Osteocyte (in vitro differentiated cells): ENCODE data around the gene KIF1C. TPM values are rescaled to one million over a fixed set of nuclear protein-coding genes. Genes with fewer than 3 reads are reported as not detected.
"Not testable (repeated sequence)": the region's sequence is repeated elsewhere in the genome, so short reads cannot be mapped to it uniquely, and the experiment has no call there.

Experiments used
- DNase-seq: peaks from one replicate; pipeline ENCODE4 v3.0.0; 2021; ENCODE audit warnings: mixed read lengths; ENCODE audit not compliant: unreplicated experiment; ENCODE audit errors: extremely low spot score
- H3K27ac Mint-ChIP-seq: one replicate; pipeline ENCODE4 v1.8.0; 2021; ENCODE audit warnings: mild to moderate bottlenecking, mixed read lengths; ENCODE audit not compliant: unreplicated experiment
- H3K27me3 Mint-ChIP-seq: one replicate; pipeline ENCODE4 v1.8.0; 2021; ENCODE audit warnings: mixed read lengths; ENCODE audit not compliant: unreplicated experiment
- H3K36me3 Mint-ChIP-seq: one replicate; pipeline ENCODE4 v1.8.0; 2021; ENCODE audit warnings: mixed read lengths; ENCODE audit not compliant: unreplicated experiment
- H3K4me1 Mint-ChIP-seq: one replicate; pipeline ENCODE4 v1.8.0; 2021; ENCODE audit warnings: mixed read lengths; ENCODE audit not compliant: unreplicated experiment
- H3K4me3 Mint-ChIP-seq: one replicate; pipeline ENCODE4 v1.8.0; 2021; ENCODE audit warnings: mild to moderate bottlenecking, moderate library complexity, mixed read lengths; ENCODE audit not compliant: unreplicated experiment
- H3K9me3 Mint-ChIP-seq: one replicate; pipeline ENCODE4 v1.8.0; 2021; ENCODE audit warnings: mixed read lengths; ENCODE audit not compliant: unreplicated experiment
- total RNA-seq: library from RNA; stranded (reverse); gene quantifications from 2 replicates; pipeline ENCODE4 v1.2.1, GENCODE V29; 2021
- TF ChIP-seq, protein P1 (sequence below): fragments of 200-600 bp; sonication (generic); IDR thresholded peaks from 2 replicates; pipeline ENCODE4 v1.5.0; 2021; ENCODE audit warnings: antibody characterized with exemption, mild to moderate bottlenecking, moderate library complexity

KIF1C gene
- total RNA-seq, 1 donor from 2014 or later: 123 TPM

DNA sequence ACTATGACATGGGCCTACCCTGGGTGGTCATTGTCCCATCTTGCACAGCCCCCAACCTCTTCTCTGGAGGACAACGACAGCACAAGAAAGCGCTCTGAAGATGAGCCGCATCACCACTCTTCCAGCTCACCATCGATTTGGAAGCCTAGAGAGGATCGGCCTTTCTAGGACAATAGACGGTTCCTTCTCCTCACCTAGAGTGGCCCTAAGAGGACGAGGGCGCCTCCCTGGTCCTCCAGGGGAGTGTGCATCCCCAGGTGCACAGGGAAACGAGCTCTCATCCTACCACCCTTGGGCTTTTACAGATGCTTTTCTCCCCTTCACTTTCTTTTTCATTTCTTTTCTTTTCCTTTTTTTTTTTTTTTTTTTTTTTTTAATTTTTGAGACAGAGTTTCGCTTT lies 57.8 kb downstream of the KIF1C start:
- H3K36me3 Mint-ChIP-seq: no peaks in the 10 kb centered on the region
- peaks cover 16% of the 10 kb centered on the region for H3K27me3 Mint-ChIP-seq
- TF ChIP-seq, protein P1, sequence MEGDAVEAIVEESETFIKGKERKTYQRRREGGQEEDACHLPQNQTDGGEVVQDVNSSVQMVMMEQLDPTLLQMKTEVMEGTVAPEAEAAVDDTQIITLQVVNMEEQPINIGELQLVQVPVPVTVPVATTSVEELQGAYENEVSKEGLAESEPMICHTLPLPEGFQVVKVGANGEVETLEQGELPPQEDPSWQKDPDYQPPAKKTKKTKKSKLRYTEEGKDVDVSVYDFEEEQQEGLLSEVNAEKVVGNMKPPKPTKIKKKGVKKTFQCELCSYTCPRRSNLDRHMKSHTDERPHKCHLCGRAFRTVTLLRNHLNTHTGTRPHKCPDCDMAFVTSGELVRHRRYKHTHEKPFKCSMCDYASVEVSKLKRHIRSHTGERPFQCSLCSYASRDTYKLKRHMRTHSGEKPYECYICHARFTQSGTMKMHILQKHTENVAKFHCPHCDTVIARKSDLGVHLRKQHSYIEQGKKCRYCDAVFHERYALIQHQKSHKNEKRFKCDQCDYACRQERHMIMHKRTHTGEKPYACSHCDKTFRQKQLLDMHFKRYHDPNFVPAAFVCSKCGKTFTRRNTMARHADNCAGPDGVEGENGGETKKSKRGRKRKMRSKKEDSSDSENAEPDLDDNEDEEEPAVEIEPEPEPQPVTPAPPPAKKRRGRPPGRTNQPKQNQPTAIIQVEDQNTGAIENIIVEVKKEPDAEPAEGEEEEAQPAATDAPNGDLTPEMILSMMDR: no peak
- no peak for DNase-seq
- no peaks in the 10 kb centered on the region for H3K4me1 Mint-ChIP-seq
- no peak overlapping the region for H3K4me3 Mint-ChIP-seq
- H3K27ac Mint-ChIP-seq: no peak overlapping the region
- no peaks in the 10 kb centered on the region for H3K9me3 Mint-ChIP-seq

- Mint-ChIP-seq H3K4me1 (peaks cover 5% of the 10 kb centered on the region), H3K36me3 (no peaks in the 10 kb centered on the region), H3K27me3 (peaks cover 9% of the 10 kb centered on the region), H3K27ac (no peak overlapping the region), H3K9me3 (no peaks in the 10 kb centered on the region), H3K4me3 (no peak overlapping the region)
- DNase-seq: no peak
- TF ChIP-seq, protein P1: no peak
Observed at GRCh38 chr17:5065227-5065744, 67.5 kb downstream of the KIF1C start.

DNA sequence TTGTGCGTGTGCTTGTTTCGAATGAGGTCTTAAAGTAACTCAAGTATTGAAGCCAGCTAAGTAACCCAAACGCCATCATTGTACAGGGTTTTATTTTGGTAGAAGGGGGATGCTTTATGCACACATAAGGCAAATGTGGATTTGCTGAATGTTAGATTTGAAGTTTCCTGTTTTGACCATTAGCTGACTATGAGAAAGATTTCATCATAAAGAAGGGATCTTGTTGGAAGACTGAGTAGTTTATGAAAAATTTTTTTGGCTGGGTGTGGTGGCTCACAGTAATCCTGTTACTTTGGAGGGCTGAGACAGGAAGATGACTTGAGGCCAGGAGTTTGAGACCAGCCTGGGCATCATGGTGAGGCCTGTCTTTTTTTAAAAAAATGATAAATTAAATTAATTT lies 70.5 kb downstream of the KIF1C start:
- Mint-ChIP-seq H3K9me3 (no peaks in the 10 kb centered on the region), H3K27ac (no peak overlapping the region)
- no peak for DNase-seq

DNA sequence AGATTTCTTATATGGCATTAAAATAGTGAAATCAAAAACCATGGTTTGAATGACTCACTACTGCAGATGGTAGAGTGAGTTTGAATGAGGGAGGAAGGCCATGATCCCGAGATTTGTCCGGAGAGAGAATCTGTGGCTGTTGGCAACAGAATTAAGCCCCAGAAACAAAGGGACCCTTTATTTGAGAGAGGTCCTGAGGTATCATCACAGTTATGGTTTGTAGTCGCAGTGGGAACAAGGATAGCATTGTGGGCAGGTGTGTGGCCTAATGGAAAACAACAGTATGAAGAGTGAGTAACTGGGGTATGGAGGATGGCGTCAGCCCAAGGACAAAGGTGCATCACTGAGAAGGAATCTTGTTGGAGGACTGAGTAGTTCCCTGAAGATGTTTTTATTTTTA lies 72.0 kb downstream of the KIF1C start:
- no peaks in the 10 kb centered on the region for H3K36me3 Mint-ChIP-seq
- TF ChIP-seq, protein P1: no peak
- H3K27me3 Mint-ChIP-seq: peaks cover 21% of the 10 kb centered on the region
- H3K9me3 Mint-ChIP-seq: no peaks in the 10 kb centered on the region
- H3K27ac Mint-ChIP-seq: no peak overlapping the region
- H3K4me3 Mint-ChIP-seq: no peak overlapping the region
- peaks cover 5% of the 10 kb centered on the region for H3K4me1 Mint-ChIP-seq
- DNase-seq: no peak

More for the DNA sequence above, 70.5 kb downstream of the KIF1C start:
- Mint-ChIP-seq H3K4me3 (no peak overlapping the region), H3K4me1 (peaks cover 5% of the 10 kb centered on the region), H3K27me3 (peaks cover 17% of the 10 kb centered on the region), H3K36me3 (no peaks in the 10 kb centered on the region)
- TF ChIP-seq, protein P1: no peak

DNA sequence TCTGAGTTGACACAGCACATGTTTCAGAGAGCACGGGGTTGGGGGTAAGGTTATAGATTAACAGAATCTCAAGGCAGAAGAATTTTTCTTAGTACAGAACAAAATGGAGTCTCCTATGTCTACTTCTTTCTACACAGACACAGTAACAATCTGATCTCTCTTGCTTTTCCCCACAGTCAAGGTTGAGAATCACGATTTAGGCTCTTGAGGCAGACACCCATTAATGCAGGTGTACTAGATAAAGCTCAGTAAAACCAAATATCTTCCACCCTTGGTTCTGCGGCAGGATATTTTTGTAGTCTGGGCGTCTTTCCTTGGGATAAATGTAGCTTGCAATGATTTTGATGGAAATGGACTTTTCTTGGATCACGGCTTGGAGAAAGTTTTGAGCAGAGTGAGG lies 77.7 kb downstream of the KIF1C start:
- H3K36me3 Mint-ChIP-seq, DNase-seq, H3K9me3 Mint-ChIP-seq, H3K4me1 Mint-ChIP-seq, H3K27ac Mint-ChIP-seq, H3K4me3 Mint-ChIP-seq: not testable (repeated sequence)
- H3K27me3 Mint-ChIP-seq: peaks cover 14% of the 10 kb centered on the region

DNA sequence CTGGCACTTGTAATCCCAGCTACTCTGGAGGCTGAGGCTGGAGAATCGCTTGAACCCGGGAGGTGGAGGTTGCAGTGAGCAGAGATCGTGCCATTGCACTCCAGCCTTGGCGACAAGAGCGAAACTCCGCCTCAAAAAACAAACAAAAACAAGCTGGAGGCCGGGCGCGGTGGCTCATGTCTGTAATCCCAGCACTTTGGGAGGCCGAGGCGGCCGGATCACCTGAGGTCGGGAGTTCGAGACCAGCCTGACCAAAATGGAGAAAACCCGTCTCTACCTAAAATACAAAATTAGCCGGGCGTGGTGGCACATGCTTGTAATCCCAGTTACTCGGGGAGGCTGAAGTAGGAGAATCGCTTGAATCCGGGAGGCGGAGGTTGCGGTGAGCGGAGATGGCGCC lies 79.5 kb downstream of the KIF1C start:
- not testable (repeated sequence) for H3K36me3 Mint-ChIP-seq, H3K4me3 Mint-ChIP-seq, H3K9me3 Mint-ChIP-seq, DNase-seq, H3K27me3 Mint-ChIP-seq, H3K27ac Mint-ChIP-seq, H3K4me1 Mint-ChIP-seq
